Measurements from ENCODE around the gene AIF1.

Gene AIF1

DNA sequence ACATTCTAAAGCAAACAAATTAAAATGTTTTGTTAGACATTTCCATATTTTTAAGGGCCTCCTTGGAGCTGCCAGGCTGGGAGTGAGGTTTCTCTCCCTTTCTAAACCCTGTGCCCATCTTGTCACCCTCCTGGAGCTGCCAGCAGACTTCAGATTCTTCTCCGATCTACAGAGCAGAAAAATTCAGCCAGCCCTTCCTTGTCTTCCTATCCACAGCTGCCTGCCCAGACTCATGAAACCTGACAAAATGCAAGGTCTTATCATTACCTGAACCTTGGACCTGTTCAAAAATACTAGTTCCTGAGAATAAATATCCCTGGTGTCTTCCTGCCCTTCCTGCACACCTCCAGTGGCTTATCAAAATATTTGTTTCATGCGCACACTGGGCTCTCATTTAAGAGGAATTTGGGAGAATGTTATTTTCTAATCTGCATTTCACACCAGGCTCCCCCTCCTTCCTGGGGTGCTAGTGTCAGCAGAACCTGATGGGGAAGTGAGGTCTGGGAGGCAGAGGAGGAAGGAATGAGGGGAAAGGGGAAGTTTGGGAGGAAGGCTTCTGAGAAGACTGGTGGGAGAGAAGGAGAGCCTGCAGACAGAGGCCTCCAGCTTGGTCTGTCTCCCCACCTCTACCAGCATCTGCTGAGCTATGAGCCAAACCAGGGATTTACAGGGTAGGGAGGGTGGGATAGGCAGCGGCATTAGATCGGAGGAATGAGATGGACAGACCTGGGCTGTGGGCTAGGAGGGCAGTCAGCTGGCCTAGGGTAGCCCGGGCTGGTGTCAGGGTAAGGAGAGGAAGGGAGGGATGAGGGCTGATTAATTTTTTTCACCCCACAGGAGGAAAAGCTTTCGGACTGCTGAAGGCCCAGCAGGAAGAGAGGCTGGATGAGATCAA, at the start of gene AIF1:
TSS of gene AIF1 (plus strand) at position 551 of the 895 bp plus-strand sequence. CDS start at position 647, 96 bp downstream.
- no peak for ATAC-seq

DNA sequence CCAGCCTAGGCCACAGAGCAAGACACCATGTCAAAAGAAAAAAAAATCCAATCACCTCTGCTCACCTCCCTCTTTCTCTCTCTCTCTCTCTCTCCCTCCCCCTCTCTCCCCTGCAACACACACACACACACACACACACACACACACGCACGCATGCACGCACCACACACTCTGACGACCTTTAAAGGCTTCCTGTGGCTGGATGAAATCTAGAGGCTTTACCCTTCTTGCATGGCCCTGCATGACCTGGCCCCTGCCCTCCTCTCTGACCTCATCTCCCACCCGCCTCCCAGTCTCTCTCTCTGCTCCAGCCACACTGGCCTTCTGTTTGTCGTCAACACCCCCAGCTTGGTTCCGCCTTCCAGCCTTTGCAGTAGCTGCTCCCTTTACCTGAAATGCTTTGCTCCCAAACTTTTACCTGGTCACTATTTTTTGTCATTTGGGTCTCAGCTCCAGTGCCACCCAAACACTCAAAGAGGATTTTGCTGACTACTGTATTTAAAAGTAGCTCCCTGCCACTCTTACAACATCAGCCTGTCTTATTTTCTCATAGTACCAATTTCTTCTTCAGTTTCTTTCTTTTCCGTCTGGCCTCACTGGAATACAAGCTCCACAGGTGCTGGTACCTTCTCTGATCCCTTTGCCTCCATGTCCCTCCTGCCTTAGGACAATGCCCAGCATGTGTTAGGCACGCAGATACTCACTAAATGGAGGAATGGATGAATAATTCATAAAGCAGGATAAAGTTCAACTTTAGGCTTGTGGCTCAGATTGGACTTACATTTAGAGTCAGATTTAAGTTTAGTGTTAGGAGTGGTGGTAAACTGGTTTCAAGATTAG, 47.3 kb upstream of the AIF1 start:
- TF ChIP-seq ZFP3 (CRISPR knock-in tag; IDR thresholded peaks at IDR 0.05) (no peak), TOX (CRISPR knock-in tag; IDR thresholded peaks at IDR 0.05; ENCODE audit: borderline replicate concordance) (no peak), BACH2 (CRISPR knock-in tag; IDR thresholded peaks at IDR 0.05; ENCODE audit: borderline replicate concordance) (no peak), OSR1 (CRISPR knock-in tag; IDR thresholded peaks at IDR 0.05) (no peak), ARNTL (CRISPR knock-in tag; IDR thresholded peaks at IDR 0.05; ENCODE audit: borderline replicate concordance, low read depth) (no peak), ESRRG (CRISPR knock-in tag; IDR thresholded peaks at IDR 0.05) (no peak), CSRNP3 (CRISPR knock-in tag; IDR thresholded peaks at IDR 0.05) (no peak), ZC3H10 (CRISPR knock-in tag; IDR thresholded peaks at IDR 0.05) (no peak), ZFP30 (CRISPR knock-in tag; IDR thresholded peaks at IDR 0.05) (no peak), ZNF565 (CRISPR knock-in tag; conservative IDR thresholded peaks at IDR 0.05; ENCODE audit: low read depth) (no peak)
- ATAC-seq: no peak

More for the DNA sequence above, at the start of gene AIF1:
- TF ChIP-seq ARNTL (CRISPR knock-in tag; IDR thresholded peaks at IDR 0.05; ENCODE audit: borderline replicate concordance, low read depth): no peak
- no peak for TF ChIP-seq ZFP3 (CRISPR knock-in tag; IDR thresholded peaks at IDR 0.05)
- TF ChIP-seq ISL1 (CRISPR knock-in tag; IDR thresholded peaks at IDR 0.05): no peak
- TF ChIP-seq TCF4 (CRISPR knock-in tag; IDR thresholded peaks at IDR 0.05; ENCODE audit: borderline replicate concordance): no peak
- no peak for TF ChIP-seq POU6F1 (CRISPR knock-in tag; IDR thresholded peaks at IDR 0.05; ENCODE audit: borderline replicate concordance, low read depth)
- TF ChIP-seq RARB (CRISPR knock-in tag; IDR thresholded peaks at IDR 0.05): no peak
- TF ChIP-seq CSRNP3 (CRISPR knock-in tag; IDR thresholded peaks at IDR 0.05): no peak
- TF ChIP-seq OSR1 (CRISPR knock-in tag; IDR thresholded peaks at IDR 0.05): no peak
- no peak for TF ChIP-seq ZNF8 (CRISPR knock-in tag; IDR thresholded peaks at IDR 0.05)
- no peak for TF ChIP-seq ZNF70 (CRISPR knock-in tag; IDR thresholded peaks at IDR 0.05)
- no peak for TF ChIP-seq PPARA (CRISPR knock-in tag; IDR thresholded peaks at IDR 0.05; ENCODE audit: borderline replicate concordance)
- TF ChIP-seq CSDC2 (CRISPR knock-in tag; IDR thresholded peaks at IDR 0.05): no peak
- no peak for TF ChIP-seq ZC3H10 (CRISPR knock-in tag; IDR thresholded peaks at IDR 0.05)
- TF ChIP-seq ZNF565 (CRISPR knock-in tag; conservative IDR thresholded peaks at IDR 0.05; ENCODE audit: low read depth): no peak
- no peak for TF ChIP-seq SNAI2 (CRISPR knock-in tag; IDR thresholded peaks at IDR 0.05)
- no peak for TF ChIP-seq ESRRG (CRISPR knock-in tag; IDR thresholded peaks at IDR 0.05)
- no peak for TF ChIP-seq TOX (CRISPR knock-in tag; IDR thresholded peaks at IDR 0.05; ENCODE audit: borderline replicate concordance)

GRCh38 chr6:31568537-31568961, 46.5 kb upstream of the AIF1 start:
- ATAC-seq: no peak
- TF ChIP-seq RARB (CRISPR knock-in tag; IDR thresholded peaks at IDR 0.05) (no peak), ZFP3 (CRISPR knock-in tag; IDR thresholded peaks at IDR 0.05) (no peak), ZFP30 (CRISPR knock-in tag; IDR thresholded peaks at IDR 0.05) (no peak), ISL1 (CRISPR knock-in tag; IDR thresholded peaks at IDR 0.05) (no peak), CSDC2 (CRISPR knock-in tag; IDR thresholded peaks at IDR 0.05) (no peak), CSRNP3 (CRISPR knock-in tag; IDR thresholded peaks at IDR 0.05) (no peak), ZNF8 (CRISPR knock-in tag; IDR thresholded peaks at IDR 0.05) (no peak), SNAI2 (CRISPR knock-in tag; IDR thresholded peaks at IDR 0.05) (no peak), TOX (CRISPR knock-in tag; IDR thresholded peaks at IDR 0.05; ENCODE audit: borderline replicate concordance) (no peak), BACH2 (CRISPR knock-in tag; IDR thresholded peaks at IDR 0.05; ENCODE audit: borderline replicate concordance) (no peak), ZNF565 (CRISPR knock-in tag; conservative IDR thresholded peaks at IDR 0.05; ENCODE audit: low read depth) (no peak), ESRRG (CRISPR knock-in tag; IDR thresholded peaks at IDR 0.05) (no peak), OSR1 (CRISPR knock-in tag; IDR thresholded peaks at IDR 0.05) (no peak)
- TF ChIP-seq, protein P1, sequence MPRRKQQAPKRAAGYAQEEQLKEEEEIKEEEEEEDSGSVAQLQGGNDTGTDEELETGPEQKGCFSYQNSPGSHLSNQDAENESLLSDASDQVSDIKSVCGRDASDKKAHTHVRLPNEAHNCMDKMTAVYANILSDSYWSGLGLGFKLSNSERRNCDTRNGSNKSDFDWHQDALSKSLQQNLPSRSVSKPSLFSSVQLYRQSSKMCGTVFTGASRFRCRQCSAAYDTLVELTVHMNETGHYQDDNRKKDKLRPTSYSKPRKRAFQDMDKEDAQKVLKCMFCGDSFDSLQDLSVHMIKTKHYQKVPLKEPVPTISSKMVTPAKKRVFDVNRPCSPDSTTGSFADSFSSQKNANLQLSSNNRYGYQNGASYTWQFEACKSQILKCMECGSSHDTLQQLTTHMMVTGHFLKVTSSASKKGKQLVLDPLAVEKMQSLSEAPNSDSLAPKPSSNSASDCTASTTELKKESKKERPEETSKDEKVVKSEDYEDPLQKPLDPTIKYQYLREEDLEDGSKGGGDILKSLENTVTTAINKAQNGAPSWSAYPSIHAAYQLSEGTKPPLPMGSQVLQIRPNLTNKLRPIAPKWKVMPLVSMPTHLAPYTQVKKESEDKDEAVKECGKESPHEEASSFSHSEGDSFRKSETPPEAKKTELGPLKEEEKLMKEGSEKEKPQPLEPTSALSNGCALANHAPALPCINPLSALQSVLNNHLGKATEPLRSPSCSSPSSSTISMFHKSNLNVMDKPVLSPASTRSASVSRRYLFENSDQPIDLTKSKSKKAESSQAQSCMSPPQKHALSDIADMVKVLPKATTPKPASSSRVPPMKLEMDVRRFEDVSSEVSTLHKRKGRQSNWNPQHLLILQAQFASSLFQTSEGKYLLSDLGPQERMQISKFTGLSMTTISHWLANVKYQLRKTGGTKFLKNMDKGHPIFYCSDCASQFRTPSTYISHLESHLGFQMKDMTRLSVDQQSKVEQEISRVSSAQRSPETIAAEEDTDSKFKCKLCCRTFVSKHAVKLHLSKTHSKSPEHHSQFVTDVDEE (CRISPR knock-in tag; IDR thresholded peaks at IDR 0.05): no peak
- TF ChIP-seq, protein P2, sequence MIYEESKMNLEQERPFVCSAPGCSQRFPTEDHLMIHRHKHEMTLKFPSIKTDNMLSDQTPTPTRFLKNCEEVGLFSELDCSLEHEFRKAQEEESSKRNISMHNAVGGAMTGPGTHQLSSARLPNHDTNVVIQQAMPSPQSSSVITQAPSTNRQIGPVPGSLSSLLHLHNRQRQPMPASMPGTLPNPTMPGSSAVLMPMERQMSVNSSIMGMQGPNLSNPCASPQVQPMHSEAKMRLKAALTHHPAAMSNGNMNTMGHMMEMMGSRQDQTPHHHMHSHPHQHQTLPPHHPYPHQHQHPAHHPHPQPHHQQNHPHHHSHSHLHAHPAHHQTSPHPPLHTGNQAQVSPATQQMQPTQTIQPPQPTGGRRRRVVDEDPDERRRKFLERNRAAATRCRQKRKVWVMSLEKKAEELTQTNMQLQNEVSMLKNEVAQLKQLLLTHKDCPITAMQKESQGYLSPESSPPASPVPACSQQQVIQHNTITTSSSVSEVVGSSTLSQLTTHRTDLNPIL (CRISPR knock-in tag; IDR thresholded peaks at IDR 0.05; ENCODE audit: low read depth): no peak

Measured in SK-N-SH treated with all-trans-retinoic acid at 6 μM for 48 hours (cell line).